GM19455 (cell line): ENCODE measurements around the gene NRXN2.

ENCODE experiments used
- ATAC-seq: cut with Tn5 transposase; IDR thresholded peaks from one replicate; pipeline ENCODE4 v1.9.1; 2021; ENCODE audit not compliant: unreplicated experiment

The NRXN2 gene

GRCh38 chr11:64722141-64723065, 594 bp downstream of the NRXN2 start:
- no peak for ATAC-seq

GRCh38 chr11:64721359-64721699, 1.7 kb downstream of the NRXN2 start:
- no peak for ATAC-seq

DNA sequence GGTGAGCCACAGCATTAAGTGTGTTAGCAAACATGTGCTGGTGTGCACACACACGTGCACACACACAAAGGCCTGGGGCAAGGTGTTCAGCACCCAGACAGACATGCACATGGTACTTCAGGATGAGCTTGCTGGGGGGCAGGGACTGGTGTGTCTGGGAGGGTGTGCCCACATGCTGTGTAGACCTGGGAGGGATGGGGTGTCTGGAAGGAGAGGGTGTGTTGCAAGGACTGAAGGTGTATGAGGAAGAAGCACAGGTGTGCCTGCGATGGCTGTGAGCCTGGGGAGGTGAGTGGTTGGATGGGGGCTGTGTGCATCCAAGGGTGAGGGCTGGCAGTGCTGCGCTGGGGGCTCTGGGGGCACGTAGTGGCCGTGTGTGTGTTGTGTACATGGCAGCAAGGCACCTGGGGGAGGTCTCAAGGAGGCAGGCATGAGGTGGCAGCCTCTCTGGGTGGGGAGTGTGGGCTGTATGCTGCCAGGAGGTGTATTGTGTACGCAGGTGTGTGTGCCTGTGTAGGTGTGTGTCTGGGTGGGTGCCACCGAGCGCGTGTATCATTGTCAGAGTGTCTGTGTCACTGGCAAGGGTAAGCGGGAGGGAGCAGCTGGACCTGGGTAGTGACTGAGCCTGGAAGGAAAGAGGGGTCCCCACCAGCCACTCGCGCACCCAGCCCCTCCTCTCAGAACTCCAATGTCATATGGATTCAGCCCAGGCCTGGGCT, 2.2 kb downstream of the NRXN2 start:
- ATAC-seq = no peak

GRCh38 chr11:64720167-64720566, 2.8 kb downstream of the NRXN2 start:
- no peak for ATAC-seq

DNA sequence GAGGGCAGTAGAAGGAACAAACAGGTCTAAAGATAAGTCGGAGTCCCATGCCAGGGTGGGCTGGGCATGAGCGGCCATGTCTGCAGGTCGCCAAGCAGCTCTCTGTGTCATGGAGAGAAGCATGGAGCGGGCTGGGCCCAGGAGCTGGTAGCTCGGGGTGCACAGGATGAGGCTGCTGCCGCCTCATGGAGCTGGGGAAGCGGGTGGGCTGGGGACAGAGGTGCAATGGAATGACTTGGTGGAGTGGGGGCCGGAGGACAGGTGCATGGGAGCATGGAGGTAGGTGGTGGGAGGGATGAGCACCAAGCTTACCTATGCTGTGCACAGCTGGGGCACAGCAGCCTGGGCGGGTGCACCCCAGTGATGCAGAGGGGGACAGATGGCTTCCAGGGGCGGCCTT, 3.6 kb downstream of the NRXN2 start:
- no peak for ATAC-seq

GRCh38 chr11:64718780-64719124, 4.2 kb downstream of the NRXN2 start:
- no peak for ATAC-seq

DNA sequence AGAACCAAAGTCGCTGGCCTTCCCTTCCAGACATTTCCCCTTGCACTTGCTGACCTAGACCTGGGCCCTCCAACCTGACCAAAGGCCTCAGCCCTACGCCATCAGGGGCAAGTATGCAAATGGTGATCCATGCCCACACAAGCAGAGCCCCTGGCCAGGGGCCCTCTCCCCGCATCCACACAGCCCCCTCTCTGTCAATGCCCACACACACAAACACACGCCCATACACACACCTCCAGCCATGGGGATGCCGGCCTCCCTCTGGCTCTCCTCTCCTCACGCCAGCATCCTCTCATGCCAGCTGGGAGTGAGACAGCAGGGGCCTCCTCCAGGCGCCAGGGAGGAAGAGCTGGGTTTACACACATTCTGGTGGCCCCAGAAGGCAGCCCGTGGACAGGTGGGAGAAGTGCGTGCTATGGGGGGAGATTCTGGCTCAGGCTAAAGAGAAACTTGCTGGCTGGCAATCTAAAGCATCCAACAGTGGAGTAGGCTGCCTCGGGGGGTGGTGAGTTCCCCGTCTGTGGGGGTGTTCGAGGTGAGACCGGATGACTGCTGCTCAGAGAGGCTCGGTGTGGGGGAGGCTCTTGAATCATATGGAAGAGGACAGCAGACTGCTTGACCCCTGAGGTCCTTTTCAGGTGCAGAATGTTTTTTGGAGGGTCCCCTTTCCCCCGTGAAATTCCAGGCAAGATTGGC, 4.8 kb downstream of the NRXN2 start:
- no peak for ATAC-seq

GRCh38 chr11:64717268-64717578, 5.8 kb downstream of the NRXN2 start:
- no peak for ATAC-seq

- ATAC-seq = no peak
These were observed 6.3 kb downstream of the NRXN2 start for GRCh38 chr11:64716473-64717267.

DNA sequence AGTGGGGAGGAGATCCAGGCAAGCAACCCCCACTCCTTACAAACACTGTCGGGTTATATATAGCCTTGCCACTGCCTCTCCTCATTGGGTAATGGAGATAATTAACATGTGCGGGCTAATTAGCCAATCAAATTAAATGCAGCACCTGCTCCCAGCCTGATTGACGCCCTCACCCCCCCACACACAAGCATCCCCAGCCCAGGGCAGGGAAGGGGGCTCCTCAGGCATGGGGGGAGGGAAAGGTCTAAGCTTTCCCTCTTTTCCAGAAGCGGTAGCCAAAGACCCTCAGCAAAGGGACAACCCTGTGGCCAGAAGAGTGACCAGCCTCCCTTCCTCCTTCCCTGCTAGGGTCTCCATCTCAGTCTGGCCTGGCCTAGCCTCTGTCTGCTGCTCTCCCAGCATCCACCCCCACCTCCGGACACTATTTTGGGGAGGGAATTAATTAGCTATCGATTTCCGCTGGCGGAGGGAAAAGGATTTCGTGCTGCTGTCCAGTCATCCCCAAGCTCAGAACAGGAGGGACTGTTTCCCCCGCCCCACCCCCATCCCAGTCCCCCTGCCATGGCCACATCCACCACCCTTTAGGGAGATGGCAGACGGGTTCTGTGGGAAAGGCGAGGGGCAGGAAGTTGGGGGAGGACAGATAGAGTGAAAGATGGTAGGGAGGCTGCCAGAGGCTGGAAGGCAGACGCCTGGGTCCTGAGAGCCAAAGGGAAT, 7.1 kb downstream of the NRXN2 start:
- no peak for ATAC-seq

DNA sequence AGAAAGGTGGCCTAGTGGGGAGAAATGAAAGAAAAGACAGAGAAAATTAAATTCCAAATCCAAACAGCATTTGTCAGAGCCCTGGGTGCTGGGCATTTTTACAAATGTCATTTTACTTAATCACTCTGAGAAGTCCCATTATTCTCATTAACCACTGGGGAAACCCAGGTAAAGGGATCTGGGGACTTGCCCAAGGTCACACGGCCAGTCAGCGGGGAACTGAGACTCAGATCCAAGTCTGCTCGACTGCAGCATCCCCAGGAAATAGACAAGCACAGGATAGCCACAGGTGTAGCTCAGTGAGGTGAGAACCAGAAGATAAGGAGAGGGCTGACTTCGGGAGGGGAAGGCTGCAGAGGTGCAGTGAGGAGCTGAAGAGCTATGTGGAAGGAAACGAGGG, 7.9 kb downstream of the NRXN2 start:
- no peak for ATAC-seq

DNA sequence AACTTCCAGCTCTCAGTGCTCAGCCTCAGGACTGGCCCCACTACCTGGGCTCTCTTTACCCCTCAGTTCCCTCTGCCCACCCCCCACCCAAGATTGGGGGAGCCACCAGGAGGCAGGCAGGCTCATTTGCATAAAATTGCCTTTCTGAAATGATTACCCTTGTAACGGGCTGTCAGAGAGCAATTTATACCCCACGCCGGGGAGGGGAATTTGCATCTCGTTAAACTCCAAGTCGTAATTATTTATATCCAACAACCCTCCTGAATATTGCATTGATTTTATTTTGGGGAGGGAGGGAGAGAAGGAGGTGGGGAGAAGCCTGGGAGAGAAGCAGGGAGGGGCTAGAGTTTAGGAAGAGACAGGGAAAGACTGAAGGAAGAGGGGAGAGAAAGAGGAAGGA, 8.3 kb downstream of the NRXN2 start:
- ATAC-seq = no peak

GRCh38 chr11:64713781-64714363, 9.1 kb downstream of the NRXN2 start:
- ATAC-seq = no peak

DNA sequence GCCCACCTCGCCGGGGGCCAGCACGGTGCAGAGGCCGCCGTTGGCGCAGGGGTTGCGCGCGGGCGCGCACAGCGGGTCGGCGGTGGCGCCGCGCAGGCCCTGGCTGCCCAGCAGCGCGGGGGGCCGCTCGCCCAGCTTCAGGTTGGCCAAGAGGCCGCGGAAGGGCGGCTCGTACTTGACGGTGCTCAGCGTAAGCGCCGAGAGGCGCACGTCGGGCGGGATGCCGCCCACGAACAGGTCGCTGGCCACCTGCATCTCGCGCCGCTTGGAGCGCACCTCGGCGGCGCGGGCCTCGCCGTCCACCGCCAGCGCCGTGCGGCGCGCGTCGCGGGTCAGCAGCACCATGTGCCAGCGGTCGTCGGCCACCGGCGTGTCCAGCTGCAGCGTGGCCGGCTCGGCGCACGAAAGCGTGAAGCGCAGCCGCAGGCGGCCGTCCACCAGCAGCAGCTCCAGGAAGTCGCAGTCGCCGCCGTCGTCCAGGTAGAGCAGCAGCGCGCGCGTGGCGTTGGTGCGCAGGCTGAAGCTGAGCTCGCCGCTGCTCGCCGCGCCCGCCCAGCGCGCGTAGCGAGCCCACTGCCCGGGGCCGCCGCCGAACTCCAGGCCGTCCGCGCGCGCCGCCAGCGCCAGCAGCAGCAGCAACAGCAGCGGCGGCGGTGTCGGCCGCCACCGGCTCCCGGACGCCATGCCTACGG, 9.8 kb downstream of the NRXN2 start:
- ATAC-seq = no peak

GRCh38 chr11:64712430-64713015, 10.5 kb downstream of the NRXN2 start:
- ATAC-seq = no peak

DNA sequence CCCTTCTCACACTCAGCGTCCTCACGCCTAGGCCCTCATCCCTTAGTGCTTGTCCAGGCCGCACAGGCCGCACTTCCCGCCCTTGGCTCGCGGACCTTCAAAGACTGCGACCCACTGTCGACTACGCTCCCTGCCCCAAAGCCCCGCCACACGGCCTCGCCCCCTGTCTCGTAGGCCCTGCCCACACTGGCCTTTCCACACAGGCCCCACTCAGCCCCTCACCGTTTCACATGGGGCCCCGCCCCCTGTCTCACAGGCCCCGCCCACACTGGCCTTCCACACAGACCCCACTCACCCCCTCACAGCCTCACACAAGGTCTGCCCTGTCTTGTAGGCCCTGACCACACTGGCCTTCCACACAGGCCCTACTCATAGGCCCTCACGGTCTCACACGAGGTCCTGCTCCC, 11.0 kb downstream of the NRXN2 start:
- no peak for ATAC-seq

- no peak for ATAC-seq
These were observed 11.7 kb downstream of the NRXN2 start for GRCh38 chr11:64711138-64711955.

DNA sequence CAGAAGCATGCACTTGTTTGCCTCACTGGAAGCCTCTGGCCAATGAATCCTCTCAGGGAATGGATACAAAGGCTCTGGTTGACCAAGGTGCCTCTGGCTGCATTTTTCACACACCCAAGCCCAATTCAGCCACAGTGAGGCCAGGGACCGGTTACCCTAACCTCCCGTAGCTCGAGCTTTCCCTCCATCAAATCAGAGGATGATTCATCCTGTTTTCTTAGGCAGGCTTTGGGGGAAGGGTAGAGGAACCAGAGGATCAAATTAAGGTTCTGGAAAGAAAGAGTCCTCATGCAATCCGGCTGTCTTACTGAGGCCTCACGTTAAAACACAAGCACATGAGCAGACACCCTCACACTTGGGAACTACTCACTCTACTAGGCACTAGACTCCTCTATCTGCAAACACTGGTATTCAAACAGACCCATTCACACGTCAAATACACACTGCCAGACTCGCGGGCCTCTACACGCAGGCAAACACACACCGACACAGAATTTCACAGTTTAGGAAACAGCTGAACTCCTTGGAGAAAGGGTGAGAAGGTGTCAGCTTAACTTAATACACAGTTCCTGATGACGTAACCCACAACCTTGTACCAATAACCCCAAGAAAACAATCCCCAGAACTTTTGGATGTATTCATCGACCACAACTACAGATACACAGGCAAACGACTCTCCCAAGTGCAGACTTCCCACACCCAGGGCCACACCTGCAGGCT, 12.4 kb downstream of the NRXN2 start:
- no peak for ATAC-seq
